GM12874 (cell line): ENCODE measurements around the gene PIP4K2A.

Experiments used
- CTCF ChIP-seq: IDR thresholded peaks from 2 replicates; pipeline ENCODE4 v1.5.1; 2011; ENCODE audit warnings: low read depth, mild to moderate bottlenecking, control low read depth, low read length, moderate library complexity; ENCODE audit not compliant: insufficient read depth

The PIP4K2A gene

DNA sequence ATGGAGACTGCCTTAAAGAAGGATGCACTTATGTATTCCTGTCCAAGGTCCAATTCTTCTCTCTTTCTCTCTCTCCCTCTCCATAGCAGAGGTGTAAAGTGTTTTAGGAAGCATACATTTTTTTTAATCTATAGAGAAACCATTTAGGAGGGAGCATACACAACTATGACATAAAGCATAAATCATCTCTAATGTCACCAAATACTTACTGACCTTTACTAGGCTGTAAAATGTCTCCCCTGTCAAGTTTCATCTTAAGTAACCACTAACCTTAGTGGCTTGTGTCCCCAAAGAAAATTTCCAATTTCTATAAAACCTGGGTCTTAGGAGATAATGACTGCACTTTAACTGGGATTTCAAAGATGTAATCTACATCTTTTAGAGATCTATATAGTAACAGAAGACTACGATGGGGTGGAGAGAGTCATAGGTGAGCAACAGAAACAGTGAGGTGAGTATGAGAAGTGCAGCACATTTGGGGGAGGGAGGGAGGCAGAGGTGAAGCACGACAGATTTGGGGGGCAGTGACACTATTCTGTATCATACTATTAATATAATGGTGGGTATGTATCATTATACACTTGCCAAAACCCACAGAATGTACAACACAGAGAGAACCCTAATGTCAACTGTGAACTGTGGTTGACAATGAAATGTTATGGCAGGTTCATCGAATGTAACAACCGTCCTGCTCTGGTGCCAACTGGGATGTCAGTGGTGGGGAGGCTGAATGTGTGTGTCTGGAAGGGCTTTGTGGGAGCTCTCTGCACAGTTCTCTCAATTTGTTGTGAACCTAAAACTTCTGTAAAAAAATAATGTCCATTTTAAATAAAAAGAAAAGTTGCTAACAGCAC is 79.5 kb downstream of the PIP4K2A start:
- TF ChIP-seq CTCF = no peak

- TF ChIP-seq CTCF = no peak
These were observed 80.3 kb downstream of the PIP4K2A start for GRCh38 chr10:22634093-22634492.

GRCh38 chr10:22633528-22633927 is 80.8 kb downstream of the PIP4K2A start:
- no peak for TF ChIP-seq CTCF

DNA sequence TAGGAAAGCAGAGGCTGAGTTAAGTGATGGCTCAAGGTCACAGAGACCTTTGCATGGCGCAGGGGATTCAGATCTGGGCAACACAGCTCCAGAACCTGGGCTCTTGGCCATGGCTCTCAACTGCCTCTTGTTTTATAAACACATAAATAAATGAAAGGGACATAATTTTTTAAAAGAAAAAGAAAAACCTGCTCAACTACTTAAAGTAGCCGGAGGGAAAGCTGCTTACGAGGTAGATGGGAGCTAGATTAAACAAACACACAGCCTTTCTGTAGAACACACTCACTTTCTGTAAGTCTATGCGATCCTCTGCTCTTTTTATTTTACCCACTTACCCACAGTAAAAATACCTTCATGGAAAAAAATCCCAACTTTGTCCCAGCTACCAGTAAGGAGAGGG is 81.3 kb downstream of the PIP4K2A start:
- no peak for TF ChIP-seq CTCF

- TF ChIP-seq CTCF = no peak
These were observed 82.6 kb downstream of the PIP4K2A start for GRCh38 chr10:22631646-22632278.

GRCh38 chr10:22631185-22631584 is 83.2 kb downstream of the PIP4K2A start:
- TF ChIP-seq CTCF = no peak

DNA sequence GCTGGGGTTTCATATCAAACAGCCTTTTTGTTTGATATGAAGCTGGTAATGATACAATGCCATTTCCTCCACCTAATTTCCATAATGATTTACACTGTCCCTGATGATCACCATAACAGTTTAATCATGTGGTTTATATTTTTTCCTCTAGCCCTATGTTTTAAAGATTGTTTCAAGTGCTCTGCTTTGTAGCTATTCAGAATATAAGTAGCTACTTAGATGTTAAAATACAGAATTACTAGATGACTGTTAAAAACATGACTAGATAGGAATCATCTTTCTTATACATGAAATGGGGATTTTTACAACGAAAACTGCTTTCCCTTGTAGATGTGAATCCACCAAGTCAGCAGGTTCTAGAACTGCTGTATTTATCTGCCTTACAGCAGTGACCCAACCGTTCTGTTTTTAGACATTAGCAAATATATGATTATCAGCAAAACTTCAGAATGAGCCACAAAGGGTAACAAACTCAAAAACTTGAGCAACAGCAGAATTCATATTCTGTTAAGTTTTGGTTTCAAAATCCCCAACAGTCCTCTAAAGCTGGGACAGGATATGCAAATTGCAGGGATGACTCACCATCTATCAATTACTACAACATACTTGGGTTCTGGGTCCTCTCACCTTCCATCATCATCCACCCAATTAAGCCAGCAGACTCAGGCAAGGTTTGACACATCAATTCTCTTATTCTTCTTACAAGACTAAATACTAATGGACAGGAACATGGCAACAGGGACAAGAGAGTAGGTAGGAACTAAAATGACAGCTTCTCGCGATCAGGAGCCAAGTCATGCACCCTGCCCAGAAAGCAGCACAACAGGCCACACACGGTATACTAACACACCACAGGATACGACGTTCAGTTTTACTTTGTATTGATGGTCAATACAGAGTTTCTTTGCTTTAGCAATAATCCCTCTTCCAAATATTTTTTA is 83.9 kb downstream of the PIP4K2A start:
- no peak for TF ChIP-seq CTCF
